Prostate gland (tissue), 2 donors: ENCODE data around the gene MFSD2A. TPM values are rescaled to one million over a fixed set of nuclear protein-coding genes. Genes with fewer than 3 reads are reported as not detected.

Experiments used
- DNase-seq: peaks from one replicate; pipeline ENCODE4 v3.0.0-alpha.2; 2019; ENCODE audit warnings: low spot score
- H3K27ac ChIP-seq, 2 donors: fragments of 200-600 bp; sonication (generic); 2 replicates each; pipeline ENCODE4 v1.5.1; 2017 to 2019
- H3K27me3 ChIP-seq: fragments of 200-600 bp; sonication (generic); replicated peaks from 2 replicates; pipeline ENCODE4 v1.5.1; 2019; ENCODE audit not compliant: insufficient read depth
- H3K36me3 ChIP-seq, 2 donors: fragments of 200-600 bp; sonication (generic); 1 replicate in 1 of 2; 2 replicates in 1 of 2; pipeline versions ENCODE4 v1.5.1 to v1.8.1; 2017 to 2019
- H3K4me1 ChIP-seq: fragments of 200-600 bp; sonication (generic); replicated peaks from 2 replicates; pipeline ENCODE4 v1.5.1; 2019
- H3K4me3 ChIP-seq, 2 donors: fragments of 200-600 bp; sonication (generic); 2 replicates each; pipeline ENCODE4 v1.5.1; 2017 to 2019
- H3K9me3 ChIP-seq: fragments of 200-600 bp; sonication (generic); 2 replicates; pipeline ENCODE4 v1.5.1; 2017
- CTCF ChIP-seq, 4 experiments: fragments of 200-600 bp in 2 of 4; fragments of 450-650 bp in 2 of 4; sonication (generic) in 2 of 4; IDR thresholded peaks; 1 replicate in 3 of 4; 2 replicates in 1 of 4; pipeline ENCODE4 v1.5.1; 2016 to 2019; ENCODE audit warnings: antibody characterized with exemption in 4 of 4, mild to moderate bottlenecking in 2 of 4, moderate library complexity in 2 of 4
- POLR2A ChIP-seq: fragments of 450-650 bp; IDR thresholded peaks from one replicate; pipeline ENCODE4 v1.6.1; 2016; ENCODE audit warnings: antibody characterized with exemption, mild to moderate bottlenecking
- POLR2AphosphoS5 ChIP-seq: sonication (generic); formaldehyde crosslinking; IDR thresholded peaks from one replicate; pipeline ENCODE4 v1.6.1; 2017; ENCODE audit warnings: antibody characterized with exemption
- WGBS: methylation state at CpG from one replicate; pipeline ENCODE4 v1.1.5; 2018; 5-methylcytosine and 5-hydroxymethylcytosine counted together
- intact Hi-C: fragments of 100-400 bp; cut with DNase I; formaldehyde crosslinking; loops from one replicate; pipeline ENCODE4 v1.14.2; 2022
- total RNA-seq, 2 donors: library from RNA; depleted of rRNA; stranded (reverse); fragments of >200 nt; gene quantifications; one replicate each; pipeline ENCODE4 v1.1.0, GENCODE V29; 2016

Gene MFSD2A
- total RNA-seq, 2 donors from 2014 or later, result 1.1 to 135 TPM

- Histone ChIP-seq H3K27ac (peak overlapping the region in 1 of 2 donors; percentile 1), H3K4me1 (peaks cover 12% of the 10 kb centered on the region), H3K27me3 (no peaks in the 10 kb centered on the region), H3K4me3 (peak overlapping the region; percentile 29 to 40), H3K36me3 (no peaks in the 10 kb centered on the region), H3K9me3 (no peaks in the 10 kb centered on the region)
- intact Hi-C loops, result no loop called here
- no peak for DNase-seq
- TF ChIP-seq CTCF (IDR thresholded peaks at IDR 0.05) (no peak), POLR2A (no peak), POLR2AphosphoS5 (no peak)
- WGBS, result 3% methylated on average over 36 of the region's 36 CpGs
Measured at GRCh38 chr1:39955547-39956539, 898 bp downstream of the MFSD2A start.

- no peak overlapping the region for H3K27ac ChIP-seq
- no peak for DNase-seq
- intact Hi-C loops, result no loop called here
- H3K27me3 ChIP-seq, result no peaks in the 10 kb centered on the region
- no peak overlapping the region for H3K4me3 ChIP-seq
- no peaks in the 10 kb centered on the region for H3K36me3 ChIP-seq
- TF ChIP-seq POLR2AphosphoS5, result peak; percentile 17
- no peak for TF ChIP-seq POLR2A
- no peaks in the 10 kb centered on the region for H3K9me3 ChIP-seq
- H3K4me1 ChIP-seq, result peaks cover 12% of the 10 kb centered on the region
- 33% methylated on average over 3 of the region's 3 CpGs for WGBS
Measured at GRCh38 chr1:39957299-39958015, 2.5 kb downstream of the MFSD2A start.

GRCh38 chr1:39958403-39959200 lies 3.7 kb downstream of the MFSD2A start:
- Histone ChIP-seq H3K36me3 (no peaks in the 10 kb centered on the region), H3K4me3 (no peak overlapping the region), H3K9me3 (no peaks in the 10 kb centered on the region), H3K4me1 (peaks cover 12% of the 10 kb centered on the region), H3K27ac (no peak overlapping the region), H3K27me3 (no peaks in the 10 kb centered on the region)
- intact Hi-C loops, result no loop called here
- TF ChIP-seq CTCF (IDR thresholded peaks at IDR 0.05), result no peak
- no peak for TF ChIP-seq POLR2AphosphoS5
- TF ChIP-seq POLR2A, result no peak
- no peak for DNase-seq
- WGBS, result 73% methylated on average over 7 of the region's 7 CpGs

- DNase-seq, result no peak
- no peak overlapping the region for H3K4me3 ChIP-seq
- intact Hi-C loops, result no loop called here
- 70% methylated on average over 12 of the region's 12 CpGs for WGBS
- H3K27ac ChIP-seq, result no peak overlapping the region
- no peaks in the 10 kb centered on the region for H3K36me3 ChIP-seq
- TF ChIP-seq POLR2A, result no peak
- no peak for TF ChIP-seq POLR2AphosphoS5
- TF ChIP-seq CTCF (IDR thresholded peaks at IDR 0.05), result no peak
- H3K27me3 ChIP-seq, result no peaks in the 10 kb centered on the region
- H3K9me3 ChIP-seq, result no peaks in the 10 kb centered on the region
- H3K4me1 ChIP-seq, result peaks cover 12% of the 10 kb centered on the region
Measured at GRCh38 chr1:39959651-39960333, 4.8 kb downstream of the MFSD2A start.
